OCI-LY7 (cell line): ENCODE measurements around the gene MAST1.

ENCODE experiments used
- CTCF ChIP-seq: fragments of 200-600 bp; sonication (generic); conservative IDR thresholded peaks from 2 replicates; pipeline ENCODE4 v1.5.1; 2014; ENCODE audit warnings: mild to moderate bottlenecking, antibody characterized with exemption, low read length, moderate library complexity, mixed read lengths
- EZH2phosphoT487 ChIP-seq: fragments of 200-600 bp; sonication (generic); IDR thresholded peaks from 2 replicates; pipeline ENCODE4 v1.6.1; 2018; ENCODE audit warnings: low read depth, borderline replicate concordance, mild to moderate bottlenecking, mixed run types, antibody characterized with exemption, low read length, moderate library complexity, mixed read lengths

DNA sequence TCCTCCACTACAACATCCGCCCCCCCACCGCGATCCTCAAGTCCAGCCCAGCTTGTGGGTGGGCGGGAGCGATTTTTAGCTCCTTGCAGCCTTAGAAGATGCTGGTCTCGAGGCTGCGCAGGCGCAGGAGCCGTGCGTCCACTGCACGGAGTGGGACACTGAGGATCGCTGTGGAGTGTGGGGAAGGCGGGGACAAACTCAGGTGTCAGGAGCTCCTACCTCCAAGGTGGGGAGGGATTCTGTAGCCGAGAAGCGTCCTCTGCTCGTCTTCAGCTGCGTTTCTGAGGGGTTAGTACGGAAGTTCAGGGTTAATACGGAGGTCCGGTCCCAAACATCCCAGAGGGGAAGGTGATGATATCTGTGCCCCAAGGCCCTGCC lies 3.8 kb upstream of the MAST1 start, which contains the start of gene RTBDN:
- TF ChIP-seq CTCF, result no peak
- no peak for TF ChIP-seq EZH2phosphoT487
